Keratinocyte (primary cell): ENCODE measurements around the gene TIMM23.
A peak's percentile ranks its signal among the peaks of the same experiment; 100 is the strongest.
"Not testable (repeated sequence)": the region's sequence is repeated elsewhere in the genome, so short reads cannot be mapped to it uniquely, and the experiment has no call there.

ENCODE experiments used
- EZH2 ChIP-seq: IDR thresholded peaks from one replicate; pipeline ENCODE4 v1.6.1; 2012; ENCODE audit warnings: inconsistent platforms, mild to moderate bottlenecking, low read length, moderate library complexity
- TF ChIP-seq, protein P1 (sequence below), 3 experiments: IDR thresholded peaks in 1 of 3; conservative IDR thresholded peaks in 1 of 3; optimal IDR thresholded peaks in 1 of 3; 2 replicates in 2 of 3; 3 replicates in 1 of 3; pipeline versions ENCODE3 to v1.5.1; 2011; ENCODE audit warnings: low read length in 3 of 3, mild to moderate bottlenecking in 3 of 3, moderate library complexity in 2 of 3, control low read depth in 1 of 3, inconsistent platforms in 1 of 3; ENCODE audit not compliant: insufficient read depth in 2 of 3; ENCODE audit errors: extremely low read depth in 1 of 3

DNA sequence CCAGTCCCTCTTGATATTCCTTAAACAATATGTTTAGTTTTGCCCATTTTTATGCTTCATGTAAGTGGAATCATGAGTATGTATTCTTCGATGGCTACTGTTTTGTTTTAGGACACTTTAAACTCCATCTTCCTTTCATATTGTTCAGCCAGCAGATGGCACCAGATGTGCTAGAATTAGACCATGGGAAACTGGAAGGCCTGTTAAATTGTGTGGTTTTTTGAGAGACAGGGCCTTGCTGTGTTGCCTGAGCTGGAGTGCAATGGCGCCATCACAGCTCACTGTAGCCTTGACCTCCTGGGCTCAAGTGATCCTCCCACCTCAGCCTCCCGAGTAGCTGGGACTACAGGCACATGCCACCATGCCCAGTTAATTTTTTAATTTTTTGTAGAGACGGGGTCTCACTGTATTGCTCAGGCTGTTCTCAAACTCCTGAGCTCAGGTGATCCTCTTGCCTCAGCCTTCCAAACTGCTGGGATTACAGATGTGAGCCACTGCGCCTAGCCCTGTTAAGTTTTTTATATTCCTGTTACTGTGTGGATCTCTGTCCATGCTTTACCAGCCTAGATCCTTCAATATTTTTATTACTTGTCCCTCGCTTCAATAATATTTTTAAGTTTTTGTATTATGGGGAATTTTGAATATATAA is 11.4 kb downstream of the TIMM23 start:
- TF ChIP-seq, protein P1, sequence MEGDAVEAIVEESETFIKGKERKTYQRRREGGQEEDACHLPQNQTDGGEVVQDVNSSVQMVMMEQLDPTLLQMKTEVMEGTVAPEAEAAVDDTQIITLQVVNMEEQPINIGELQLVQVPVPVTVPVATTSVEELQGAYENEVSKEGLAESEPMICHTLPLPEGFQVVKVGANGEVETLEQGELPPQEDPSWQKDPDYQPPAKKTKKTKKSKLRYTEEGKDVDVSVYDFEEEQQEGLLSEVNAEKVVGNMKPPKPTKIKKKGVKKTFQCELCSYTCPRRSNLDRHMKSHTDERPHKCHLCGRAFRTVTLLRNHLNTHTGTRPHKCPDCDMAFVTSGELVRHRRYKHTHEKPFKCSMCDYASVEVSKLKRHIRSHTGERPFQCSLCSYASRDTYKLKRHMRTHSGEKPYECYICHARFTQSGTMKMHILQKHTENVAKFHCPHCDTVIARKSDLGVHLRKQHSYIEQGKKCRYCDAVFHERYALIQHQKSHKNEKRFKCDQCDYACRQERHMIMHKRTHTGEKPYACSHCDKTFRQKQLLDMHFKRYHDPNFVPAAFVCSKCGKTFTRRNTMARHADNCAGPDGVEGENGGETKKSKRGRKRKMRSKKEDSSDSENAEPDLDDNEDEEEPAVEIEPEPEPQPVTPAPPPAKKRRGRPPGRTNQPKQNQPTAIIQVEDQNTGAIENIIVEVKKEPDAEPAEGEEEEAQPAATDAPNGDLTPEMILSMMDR (optimal IDR thresholded peaks at IDR 0.05 in 1 of 3, IDR thresholded peaks at IDR 0.05 in 1 of 3, conservative IDR thresholded peaks at IDR 0.05 in 1 of 3; ENCODE audit: extremely low read depth in 1 of 3, insufficient read depth in 2 of 3, low read length in 3 of 3), result peak in 1 of 3 experiments; percentile 17
- TF ChIP-seq EZH2, result not testable (repeated sequence)
